GM19467 (cell line): ENCODE results near the gene CST9L.
"Not testable (repeated sequence)": the region's sequence is repeated elsewhere in the genome, so short reads cannot be mapped to it uniquely, and the experiment has no call there.

Experiments used
- ATAC-seq: cut with Tn5 transposase; IDR thresholded peaks from one replicate; pipeline ENCODE4 v1.9.1; 2021; ENCODE audit warnings: mild to moderate bottlenecking, moderate library complexity; ENCODE audit not compliant: unreplicated experiment

Gene CST9L

DNA sequence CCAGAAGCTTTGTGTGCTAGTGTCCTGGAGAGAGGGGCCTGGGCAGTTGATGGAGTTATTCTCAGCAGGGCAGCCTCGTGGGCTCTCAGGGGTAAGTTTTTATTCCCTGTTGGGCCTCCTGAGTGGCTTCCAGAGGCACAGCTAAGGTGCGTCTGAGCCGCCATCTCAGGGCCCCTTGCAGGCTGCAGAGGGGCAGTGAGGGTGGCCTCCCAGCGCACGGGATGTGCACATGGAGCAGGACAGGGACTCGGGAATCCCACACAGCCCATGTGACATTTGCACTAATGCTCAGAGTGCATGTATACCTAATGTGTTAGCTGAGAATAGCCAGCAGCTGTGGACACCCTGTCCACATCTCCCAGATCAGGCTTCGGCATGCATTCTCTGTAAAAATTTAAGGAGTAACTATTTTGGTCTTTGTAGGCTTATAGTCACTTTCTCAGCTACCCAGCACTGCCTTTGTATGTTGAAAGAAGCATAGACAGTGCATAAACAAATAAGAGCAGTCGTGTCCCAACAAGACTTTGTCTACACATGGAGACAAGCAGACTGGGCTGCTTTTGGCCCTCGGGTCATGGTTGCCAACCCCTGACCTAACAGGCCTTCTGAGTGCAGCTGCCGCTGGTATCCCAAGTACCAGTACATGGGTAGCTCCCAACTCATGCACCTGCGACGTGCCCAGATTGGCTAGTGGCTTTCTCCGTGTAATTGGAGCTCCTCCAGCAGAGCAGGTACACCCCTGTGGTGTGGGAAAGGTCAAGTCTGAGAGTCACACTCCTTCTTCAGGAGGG lies 18.6 kb upstream of the CST9L start:
- ATAC-seq = no peak

DNA sequence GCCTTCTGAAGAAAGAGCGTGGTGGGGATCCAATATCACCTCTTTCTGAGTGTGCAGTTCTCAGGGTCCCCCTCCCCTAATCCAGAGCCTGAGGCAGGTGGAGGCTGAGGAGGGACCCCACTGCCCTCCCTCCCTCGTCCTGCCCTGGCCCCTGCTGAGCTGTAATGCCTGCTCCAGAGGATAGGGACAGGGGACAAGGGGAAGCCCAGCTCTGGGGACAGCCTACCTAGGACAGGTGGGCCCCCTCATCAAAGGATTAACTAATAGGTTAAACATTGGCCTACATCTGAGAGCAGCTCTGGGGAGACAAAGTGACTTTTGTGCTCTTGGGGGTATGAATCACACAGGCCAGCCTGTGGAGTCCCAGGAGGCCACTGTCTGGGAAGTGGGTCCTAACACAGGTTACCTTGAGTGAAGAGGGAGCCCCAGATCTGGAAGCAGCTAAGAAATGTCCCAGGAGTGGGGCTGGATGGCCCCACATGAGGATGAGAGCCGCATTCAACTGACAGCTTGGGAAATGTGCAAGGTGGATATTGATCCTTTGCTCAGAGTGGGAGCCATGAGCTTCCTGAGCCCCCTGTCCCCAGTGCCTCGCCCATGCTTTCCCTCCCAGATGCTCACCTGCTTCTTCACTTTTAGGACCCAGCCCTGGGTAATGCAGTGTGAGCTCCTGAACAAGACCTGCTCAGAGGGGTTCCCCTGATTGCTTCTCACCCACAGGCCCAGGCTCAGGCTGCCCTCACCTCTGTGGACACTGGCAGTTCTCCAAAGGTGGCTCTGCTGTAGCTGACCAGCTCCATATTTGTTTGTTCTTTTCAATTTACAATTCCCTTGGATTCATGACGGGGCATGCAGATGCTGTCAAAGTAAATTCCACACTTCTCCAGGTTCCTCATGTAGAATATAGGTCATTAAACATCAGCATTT lies 17.8 kb upstream of the CST9L start:
- ATAC-seq = no peak

- no peak for ATAC-seq
These were observed 17.1 kb upstream of the CST9L start for GRCh38 chr20:23585449-23585807.

DNA sequence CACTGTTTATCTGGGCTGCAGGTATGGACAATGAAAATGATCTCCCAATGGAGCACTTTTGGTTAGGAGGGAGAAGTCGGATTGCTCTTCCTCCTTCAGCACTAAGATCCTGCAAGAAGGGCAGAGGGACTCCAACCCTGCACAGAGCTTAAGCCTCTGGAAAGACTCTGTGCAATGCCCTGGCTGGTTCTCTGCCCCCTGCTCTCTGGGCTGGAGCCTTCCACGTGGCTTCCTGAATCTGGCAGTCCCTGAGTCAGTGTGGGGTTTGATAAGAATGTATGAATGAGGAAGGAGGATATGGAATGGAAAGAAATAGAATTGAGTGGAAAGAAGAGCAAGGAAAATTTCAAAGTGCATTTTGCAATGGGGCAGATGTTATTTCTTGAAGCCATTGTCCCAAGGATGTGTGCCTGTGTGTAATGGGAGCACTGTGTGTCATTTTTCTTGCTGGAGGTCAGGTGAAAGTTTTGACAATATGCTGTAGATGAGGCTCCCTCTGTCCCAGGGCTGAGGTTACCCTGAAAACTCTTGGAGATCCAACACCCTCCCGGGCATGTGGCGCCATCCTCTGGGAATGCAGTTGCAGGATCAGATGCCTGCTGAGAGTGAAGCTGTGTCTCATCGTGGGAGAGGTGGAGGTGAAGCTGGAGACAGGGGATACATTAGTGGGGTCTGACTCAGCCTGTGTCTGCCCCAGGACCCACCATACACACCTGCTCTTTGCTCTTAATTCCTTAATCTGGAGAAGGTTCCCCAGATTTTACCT lies 16.3 kb upstream of the CST9L start:
- no peak for ATAC-seq

GRCh38 chr20:23583526-23583925 lies 15.2 kb upstream of the CST9L start:
- ATAC-seq = no peak

DNA sequence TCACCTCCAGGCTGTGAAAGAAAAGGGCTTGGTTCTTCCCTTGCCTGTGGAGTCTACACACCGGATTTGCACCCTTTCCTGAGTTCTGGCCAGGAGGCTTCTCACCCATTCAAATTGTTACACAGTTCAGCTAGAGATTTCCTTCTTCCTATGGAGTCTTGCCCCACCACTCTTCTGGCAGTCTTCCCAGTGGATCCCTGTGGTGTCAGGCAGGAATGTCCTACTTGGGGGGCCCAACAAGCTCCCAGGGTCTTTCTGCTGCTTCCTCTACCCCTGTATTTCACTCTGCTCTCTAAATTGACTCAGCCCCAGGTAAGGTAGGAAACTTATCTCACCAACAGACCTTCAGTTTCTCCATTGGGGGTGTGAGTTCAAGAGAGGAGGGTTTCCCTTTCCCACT lies 14.0 kb upstream of the CST9L start:
- no peak for ATAC-seq

DNA sequence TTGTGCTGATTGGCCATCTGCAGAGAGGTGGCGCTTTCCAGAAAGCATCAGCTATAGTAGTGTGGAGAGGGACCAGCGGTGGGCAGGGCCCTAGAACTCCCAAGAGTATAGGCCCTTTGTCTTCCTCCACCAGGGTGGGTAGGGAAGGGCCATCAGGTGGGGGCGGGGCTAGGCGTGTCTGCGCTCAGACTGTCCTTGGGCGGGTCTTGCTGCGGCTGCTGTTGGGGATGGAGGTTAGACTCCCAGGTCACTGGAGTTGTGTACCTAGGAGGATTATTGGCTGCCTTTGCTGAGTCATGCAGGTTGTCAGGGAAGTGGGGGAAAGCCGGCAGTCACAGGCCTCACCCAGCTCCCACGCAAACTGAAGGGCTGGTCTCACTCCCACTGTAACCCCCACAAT lies 13.5 kb upstream of the CST9L start:
- not testable (repeated sequence) for ATAC-seq

- ATAC-seq = no peak
These were observed 6.7 kb upstream of the CST9L start for GRCh38 chr20:23574977-23575376.

GRCh38 chr20:23570178-23570760 lies 2.0 kb upstream of the CST9L start:
- no peak for ATAC-seq

DNA sequence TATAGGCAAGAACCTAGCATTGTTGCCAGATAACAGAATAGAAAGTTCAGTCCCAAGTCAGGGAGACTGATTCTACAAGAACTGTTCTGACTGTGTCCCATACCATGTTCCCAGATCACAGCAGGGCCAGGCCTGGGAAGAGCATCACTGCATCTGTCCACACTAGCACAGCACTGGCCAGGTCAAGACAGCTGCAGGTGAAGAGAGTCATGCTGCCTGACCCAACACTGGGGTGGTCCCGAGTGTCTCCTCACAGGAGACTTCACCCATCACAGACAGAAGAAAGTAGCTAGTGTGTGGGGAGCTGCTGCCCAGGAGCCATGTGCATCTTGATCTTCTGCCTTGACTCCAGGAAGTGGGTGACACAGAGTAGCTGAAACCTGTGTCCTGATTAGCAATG lies 1.3 kb upstream of the CST9L start:
- no peak for ATAC-seq

DNA sequence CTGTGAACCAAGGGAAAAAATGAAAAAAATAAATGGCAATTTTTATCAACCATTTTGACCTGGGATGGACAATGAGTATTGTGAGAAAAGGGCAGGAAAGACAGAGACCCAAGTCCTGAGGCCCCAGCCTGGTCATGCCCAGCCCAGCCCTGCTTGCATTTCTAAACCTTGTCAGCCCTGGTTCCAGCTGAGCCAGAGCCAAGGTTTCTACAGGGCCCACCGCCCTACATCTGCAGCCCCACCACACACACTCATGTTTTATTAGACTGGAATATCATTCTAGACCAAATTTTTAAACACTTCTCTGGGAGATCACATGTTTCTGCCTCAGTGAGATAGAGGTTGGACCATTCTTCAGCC lies 667 bp upstream of the CST9L start:
- no peak for ATAC-seq

DNA sequence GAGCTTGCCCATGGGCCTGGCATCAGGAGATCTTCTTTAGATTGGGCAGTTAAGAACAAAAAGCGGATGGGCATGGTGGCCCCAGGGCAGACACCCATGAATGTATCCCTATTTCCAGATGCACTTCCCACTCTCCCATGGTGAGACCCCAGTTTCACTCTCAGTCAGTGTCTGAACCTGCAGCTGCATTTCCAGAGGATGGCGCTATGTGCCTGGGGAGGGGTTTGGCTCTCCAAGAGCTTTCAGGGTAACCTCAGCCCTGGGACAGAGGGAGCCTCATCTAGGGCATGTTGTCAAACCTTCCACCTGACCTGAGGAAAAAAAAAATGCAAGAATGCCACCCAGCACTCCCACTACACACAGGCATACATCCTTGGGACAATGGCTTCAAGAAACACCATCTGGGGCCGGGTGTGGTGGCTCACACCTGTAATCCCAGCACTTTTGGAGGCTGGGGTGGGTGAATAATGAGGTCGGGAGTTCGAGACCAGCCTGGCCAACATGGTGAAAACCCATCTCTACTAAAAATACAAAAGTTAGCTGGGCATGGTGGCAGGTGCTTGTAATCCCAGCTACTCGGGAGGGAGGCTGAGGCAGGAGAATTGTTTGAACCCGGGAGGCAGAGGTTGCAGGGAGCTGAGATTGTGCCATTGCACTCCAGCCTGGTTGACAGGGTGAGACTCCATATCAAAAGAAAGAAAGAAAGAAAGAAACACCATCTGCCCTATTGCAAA lies 1.9 kb downstream of the CST9L start:
- no peak for ATAC-seq

DNA sequence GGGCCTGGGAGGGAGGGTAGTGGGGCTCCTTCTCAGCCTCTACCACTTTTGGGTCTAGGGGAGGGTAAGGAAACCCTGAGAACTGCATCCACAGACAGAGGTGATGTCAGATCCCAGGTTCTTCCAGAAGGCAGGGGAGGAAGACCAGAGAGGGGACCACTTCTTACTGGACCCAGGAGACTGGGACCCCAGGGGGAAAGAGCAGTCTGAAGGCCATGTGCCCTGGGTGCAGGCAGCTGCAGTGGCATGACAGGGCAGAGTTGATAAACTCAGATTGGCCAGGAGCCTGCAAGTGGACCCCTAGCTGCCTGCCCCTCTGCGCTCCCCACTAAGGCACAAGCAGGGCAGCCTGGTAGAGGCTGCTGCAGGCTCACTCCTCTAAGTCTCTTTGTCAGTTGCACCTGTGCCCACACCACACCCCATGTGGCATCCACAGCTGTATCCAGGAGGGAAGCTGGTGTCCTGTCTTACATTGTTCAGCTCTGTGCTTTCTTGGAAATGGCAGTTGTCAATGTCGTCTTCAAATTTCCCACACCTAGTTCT lies 2.7 kb downstream of the CST9L start:
- no peak for ATAC-seq

DNA sequence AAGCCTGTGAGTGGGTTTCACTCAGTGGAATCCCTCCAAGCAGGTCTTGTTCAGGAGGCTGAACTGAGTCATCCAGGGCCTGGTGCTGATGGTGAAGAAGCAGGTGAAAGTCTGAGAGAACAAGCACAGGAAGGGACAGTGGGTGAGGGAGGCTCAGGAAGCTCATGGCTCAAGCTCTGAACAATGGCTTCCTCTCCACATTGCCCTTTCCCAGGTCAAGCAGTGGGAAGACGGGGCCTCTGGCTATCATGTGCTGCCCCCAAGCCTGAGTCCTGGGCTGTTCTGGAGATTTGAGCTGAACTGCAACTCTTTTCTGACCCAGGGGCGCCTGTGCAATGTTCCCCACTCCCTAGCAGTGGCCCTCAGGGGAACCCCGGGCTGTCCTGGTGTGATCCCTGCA lies 3.4 kb downstream of the CST9L start:
- ATAC-seq = no peak

DNA sequence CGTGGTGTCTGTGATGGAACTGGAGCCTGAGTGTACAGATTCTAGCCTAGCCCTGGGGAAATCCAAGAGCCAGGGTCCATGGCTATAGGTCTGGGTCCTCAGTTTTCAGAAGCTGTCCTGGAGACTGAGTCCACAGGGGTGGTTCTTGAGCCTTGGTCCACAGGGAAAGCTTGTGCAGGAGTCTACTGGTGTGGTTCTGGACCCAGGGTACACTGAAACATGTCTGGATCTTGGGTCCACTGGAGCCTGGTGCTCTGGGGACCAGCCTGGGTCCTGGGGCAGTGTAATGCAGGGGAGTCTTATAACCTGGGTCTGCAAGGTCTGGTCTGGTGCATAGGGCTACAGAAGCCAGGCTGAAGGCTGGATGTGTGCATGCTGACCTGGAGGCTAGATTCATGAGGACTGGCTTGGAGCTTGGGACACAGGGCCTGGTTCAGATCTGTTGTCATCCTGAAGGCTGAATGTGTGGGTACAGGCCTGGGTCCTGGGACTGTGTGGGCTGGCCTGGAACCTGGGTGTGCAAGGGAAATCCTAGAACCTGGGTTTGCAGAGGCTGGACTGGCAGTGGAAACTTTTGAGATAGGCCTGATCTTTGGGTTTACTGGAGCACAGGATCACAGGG lies 5.5 kb downstream of the CST9L start:
- no peak for ATAC-seq

GRCh38 chr20:23554401-23554800 lies 13.9 kb downstream of the CST9L start:
- no peak for ATAC-seq

DNA sequence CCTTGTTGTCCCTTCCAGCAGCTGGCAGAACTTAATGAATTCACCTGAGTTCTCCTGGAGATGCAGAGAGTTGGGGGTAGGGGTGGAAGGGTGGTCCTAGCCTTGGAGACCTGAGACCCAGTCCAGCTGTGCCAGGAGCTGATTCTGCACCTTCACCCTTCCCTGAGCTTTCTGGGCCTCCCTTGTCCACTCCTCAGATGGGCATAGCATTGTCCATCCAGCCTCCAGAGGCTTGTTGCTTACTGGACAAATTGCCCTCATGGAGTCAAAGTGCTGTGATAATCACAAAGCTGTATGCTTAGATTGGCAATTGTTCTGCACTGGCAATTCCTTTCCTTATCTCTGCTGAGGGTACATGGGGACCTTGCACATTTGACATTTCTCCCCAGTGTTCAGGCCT lies 16.5 kb downstream of the CST9L start:
- ATAC-seq = no peak

DNA sequence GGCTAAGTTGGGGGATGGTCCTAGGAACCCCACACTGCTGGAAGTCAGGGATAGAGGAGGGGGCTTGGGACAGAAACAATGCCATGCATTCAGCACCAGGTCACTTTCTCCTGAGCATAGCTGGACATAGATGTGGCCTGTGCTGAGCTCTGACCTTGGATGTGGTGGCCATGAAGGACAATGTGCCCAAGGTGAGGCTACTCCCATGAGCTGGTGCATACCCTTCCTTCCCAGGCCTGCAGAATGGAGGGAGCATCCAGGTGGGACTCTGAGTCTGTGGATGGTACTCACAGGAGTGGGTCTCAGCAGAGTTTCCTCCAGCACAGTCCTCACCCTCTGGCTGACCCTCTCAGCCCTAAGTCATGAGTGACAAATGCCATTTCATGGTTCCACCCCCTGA lies 16.9 kb downstream of the CST9L start:
- ATAC-seq = no peak

DNA sequence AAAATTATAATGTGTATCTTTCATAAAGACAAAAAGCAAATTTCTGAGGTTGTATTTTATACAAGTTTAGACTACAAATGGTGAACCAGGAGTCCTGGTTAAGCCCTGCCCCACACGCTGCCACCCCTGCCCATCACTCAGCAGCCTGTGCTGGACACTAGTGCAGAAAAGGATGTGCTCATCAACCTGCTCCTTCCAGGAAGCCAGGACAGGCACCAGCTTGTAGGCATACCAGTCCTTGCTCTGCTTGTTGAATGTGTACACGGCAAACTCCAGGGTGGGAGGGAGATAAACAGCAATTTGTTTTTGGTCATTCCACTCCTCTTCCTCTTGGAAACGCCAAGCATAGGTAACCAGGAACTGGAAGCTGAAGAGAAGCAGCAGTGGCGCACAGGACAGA lies 18.1 kb downstream of the CST9L start:
- no peak for ATAC-seq

GRCh38 chr20:23548408-23548807 lies 19.9 kb downstream of the CST9L start:
- no peak for ATAC-seq
